ENCODE results near the gene LRRTM4. TPM values are rescaled to one million over a fixed set of nuclear protein-coding genes. Genes with fewer than 3 reads are reported as not detected.

LRRTM4 gene
- total and polyA plus RNA-seq, 10 of the 15 experiments (the other 5 are each of a cell fraction or from before 2014, with no cell fraction given) = 0.01 to 1.0 TPM; not detected in 8

DNA sequence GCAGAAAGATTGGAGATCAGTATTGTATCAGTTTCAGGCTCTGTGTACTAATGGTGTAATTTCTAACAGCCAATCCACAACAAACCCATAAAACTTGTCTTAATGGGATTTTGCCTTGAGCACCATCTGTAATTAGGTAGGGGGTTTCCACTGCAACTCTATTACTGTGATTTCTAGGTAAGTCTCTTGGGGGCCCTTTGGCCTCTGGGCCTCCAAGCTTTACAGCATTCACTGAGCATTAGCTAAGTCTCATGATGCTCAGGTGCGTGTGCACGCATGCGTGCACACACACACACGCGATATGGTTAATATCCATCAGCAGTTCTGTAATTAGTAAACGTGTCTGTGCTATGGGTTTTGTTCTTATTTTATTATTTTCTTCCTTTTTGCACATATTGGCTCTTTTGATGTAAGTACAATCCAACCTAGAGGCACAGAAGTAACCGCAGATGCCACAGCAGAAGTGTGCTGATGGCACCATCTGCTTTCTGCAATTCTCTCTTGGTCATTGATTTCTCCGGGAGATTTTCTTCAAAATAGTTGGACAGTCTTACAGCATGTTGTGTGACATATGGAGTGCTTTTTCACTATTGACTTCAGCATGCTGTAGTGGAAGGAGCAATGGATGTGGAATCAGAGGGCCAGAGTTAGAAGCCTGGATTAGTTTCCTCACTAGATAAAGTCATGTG is 592.0 kb downstream of the LRRTM4 start (continued):
- TF ChIP-seq HDAC6 (IDR thresholded peaks at IDR 0.05; ENCODE audit: unreplicated experiment) (no peak), NFXL1 (IDR thresholded peaks at IDR 0.05; ENCODE audit: borderline replicate concordance) (no peak), ZNF384 (IDR thresholded peaks at IDR 0.05; ENCODE audit: borderline replicate concordance, low read depth, low read length) (no peak), MTA2 (IDR thresholded peaks at IDR 0.05; ENCODE audit: low read depth) (no peak)
- TF ChIP-seq, protein P1, sequence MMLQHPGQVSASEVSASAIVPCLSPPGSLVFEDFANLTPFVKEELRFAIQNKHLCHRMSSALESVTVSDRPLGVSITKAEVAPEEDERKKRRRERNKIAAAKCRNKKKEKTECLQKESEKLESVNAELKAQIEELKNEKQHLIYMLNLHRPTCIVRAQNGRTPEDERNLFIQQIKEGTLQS (IDR thresholded peaks at IDR 0.05; ENCODE audit: borderline replicate concordance, extremely low read depth, low read depth, low read length) = no peak

DNA sequence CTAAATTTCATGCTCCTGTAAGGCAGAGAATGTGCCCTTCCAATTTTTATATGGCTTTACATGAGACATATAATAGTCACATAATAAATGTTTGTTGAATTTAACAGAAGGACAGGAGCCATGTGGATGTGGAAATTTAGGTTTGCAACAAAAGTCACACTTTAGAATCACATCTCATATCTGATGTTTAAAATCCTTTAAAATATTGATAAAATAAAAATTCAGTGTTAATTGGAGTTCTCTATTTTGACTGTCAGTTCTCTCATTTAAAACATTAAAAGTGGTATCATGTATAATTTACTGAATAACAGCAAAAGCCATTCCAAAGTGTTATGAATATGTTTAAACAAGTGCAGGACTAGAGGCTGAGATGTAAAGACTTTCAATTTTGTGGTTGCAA is 594.1 kb downstream of the LRRTM4 start:
- ATAC-seq (no peak), FAIRE-seq (no peak), DNase-seq (ENCODE audit: low read depth, low spot score) (no peak)
- Histone ChIP-seq H3K27me3 (replicated peaks in 1 of 2; ENCODE audit: control insufficient read depth in 2 of 2, insufficient read depth in 2 of 2, low read length in 1 of 2) (no peaks in the 10 kb centered on the region), H3K9me3 (replicated peaks; ENCODE audit: control insufficient read depth, insufficient read depth, low read length) (no peaks in the 10 kb centered on the region), H3K79me2 (ENCODE audit: control insufficient read depth, insufficient read depth, low read length) (no peaks in the 10 kb centered on the region), H2AFZ (ENCODE audit: control insufficient read depth, low read depth, low read length) (no peak overlapping the region), H3K27ac (ENCODE audit: control insufficient read depth, insufficient read depth) (no peak overlapping the region), H3K36me3 (ENCODE audit: control insufficient read depth in 2 of 2, insufficient read depth in 2 of 2, low read length in 1 of 2) (no peaks in the 10 kb centered on the region), H3K4me1 (ENCODE audit: control insufficient read depth, insufficient read depth, low read length) (no peaks in the 10 kb centered on the region), H3K4me2 (ENCODE audit: control insufficient read depth, insufficient read depth) (no peak overlapping the region), H3K4me3 (no peak overlapping the region), H4K20me1 (ENCODE audit: control insufficient read depth, insufficient read depth) (no peaks in the 10 kb centered on the region), H3K9ac (ENCODE audit: control insufficient read depth, insufficient read depth, low read length) (no peak overlapping the region)
- intact Hi-C loops (cut with micrococcal nuclease; ENCODE audit: unreplicated experiment) (no loop called here), in situ Hi-C loops (cut with MboI) (no loop called here)
- ChIA-PET SMC1A (ENCODE audit: uncharacterized antibody, unreplicated experiment) (no interaction called here), RAD21 (ENCODE audit: unreplicated experiment) (interaction anchor here (0.9 kb wide), 1 partner anchor 25 kb away, joined by 3 read pairs; no protein-coding TSS in a partner anchor), POLR2A (no interaction called here), CTCF (no interaction called here)
- TF ChIP-seq FOXM1 (IDR thresholded peaks at IDR 0.05; ENCODE audit: low read depth, low read length) = no peak
- no peak for TF ChIP-seq RAD21 (IDR thresholded peaks at IDR 0.05; ENCODE audit: insufficient read depth, low read depth, low read length)
- TF ChIP-seq, protein P2, sequence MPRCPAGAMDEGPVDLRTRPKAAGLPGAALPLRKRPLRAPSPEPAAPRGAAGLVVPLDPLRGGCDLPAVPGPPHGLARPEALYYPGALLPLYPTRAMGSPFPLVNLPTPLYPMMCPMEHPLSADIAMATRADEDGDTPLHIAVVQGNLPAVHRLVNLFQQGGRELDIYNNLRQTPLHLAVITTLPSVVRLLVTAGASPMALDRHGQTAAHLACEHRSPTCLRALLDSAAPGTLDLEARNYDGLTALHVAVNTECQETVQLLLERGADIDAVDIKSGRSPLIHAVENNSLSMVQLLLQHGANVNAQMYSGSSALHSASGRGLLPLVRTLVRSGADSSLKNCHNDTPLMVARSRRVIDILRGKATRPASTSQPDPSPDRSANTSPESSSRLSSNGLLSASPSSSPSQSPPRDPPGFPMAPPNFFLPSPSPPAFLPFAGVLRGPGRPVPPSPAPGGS (IDR thresholded peaks at IDR 0.05; ENCODE audit: borderline replicate concordance, insufficient read depth, low read depth, low read length, poor library complexity, severe bottlenecking) = no peak
- no peak for TF ChIP-seq TCF7 (IDR thresholded peaks at IDR 0.05; ENCODE audit: borderline replicate concordance)
- no peak for TF ChIP-seq BCL11A (IDR thresholded peaks at IDR 0.05; ENCODE audit: low read depth, low read length)
- no peak for TF ChIP-seq SP1 (IDR thresholded peaks at IDR 0.05; ENCODE audit: low read depth, low read length)
- no peak for TF ChIP-seq ASH2L (IDR thresholded peaks at IDR 0.05; ENCODE audit: borderline replicate concordance, low read depth)
- TF ChIP-seq TARDBP (IDR thresholded peaks at IDR 0.05; ENCODE audit: borderline replicate concordance) = no peak
- TF ChIP-seq ETV6 (conservative IDR thresholded peaks at IDR 0.05 in 1 of 2, IDR thresholded peaks at IDR 0.05 in 1 of 2; ENCODE audit: borderline replicate concordance in 1 of 2, low read depth in 1 of 2) = no peak
- no TSS peak for BruUV-seq (replicated peaks)

Data from GM12878 (cell line).